ENCODE results near the gene SLC37A1. TPM values are rescaled to one million over a fixed set of nuclear protein-coding genes. Genes with fewer than 3 reads are reported as not detected.

The SLC37A1 gene
- total and polyA plus RNA-seq, 8 donors, result 4.7 to 14.3 (median 7.9) TPM

DNA sequence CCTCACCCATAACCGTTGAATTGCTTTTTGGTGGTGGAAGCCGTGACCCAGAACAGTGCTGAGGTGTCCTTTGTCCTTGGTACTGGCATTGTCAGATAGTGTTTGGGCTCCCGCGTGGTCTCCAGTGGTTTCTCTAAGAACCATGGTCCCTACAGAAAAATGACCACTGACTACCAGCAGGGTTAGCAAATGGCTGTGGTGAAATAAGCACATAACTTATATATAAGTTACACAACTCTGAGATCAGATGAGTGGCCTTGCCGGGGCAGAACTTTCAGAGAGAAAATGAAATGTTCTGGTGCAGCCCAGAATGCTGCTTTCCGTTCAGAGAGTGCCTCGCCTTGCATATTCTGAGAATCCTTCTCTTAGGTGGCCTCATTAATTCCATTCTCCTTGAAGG, 5.0 kb downstream of the SLC37A1 start:
- H3K27ac ChIP-seq, result no peak overlapping the region
- no peak for TF ChIP-seq CTCF (IDR thresholded peaks at IDR 0.05)
- intact Hi-C loops (cut with DNase I), result no loop called here

DNA sequence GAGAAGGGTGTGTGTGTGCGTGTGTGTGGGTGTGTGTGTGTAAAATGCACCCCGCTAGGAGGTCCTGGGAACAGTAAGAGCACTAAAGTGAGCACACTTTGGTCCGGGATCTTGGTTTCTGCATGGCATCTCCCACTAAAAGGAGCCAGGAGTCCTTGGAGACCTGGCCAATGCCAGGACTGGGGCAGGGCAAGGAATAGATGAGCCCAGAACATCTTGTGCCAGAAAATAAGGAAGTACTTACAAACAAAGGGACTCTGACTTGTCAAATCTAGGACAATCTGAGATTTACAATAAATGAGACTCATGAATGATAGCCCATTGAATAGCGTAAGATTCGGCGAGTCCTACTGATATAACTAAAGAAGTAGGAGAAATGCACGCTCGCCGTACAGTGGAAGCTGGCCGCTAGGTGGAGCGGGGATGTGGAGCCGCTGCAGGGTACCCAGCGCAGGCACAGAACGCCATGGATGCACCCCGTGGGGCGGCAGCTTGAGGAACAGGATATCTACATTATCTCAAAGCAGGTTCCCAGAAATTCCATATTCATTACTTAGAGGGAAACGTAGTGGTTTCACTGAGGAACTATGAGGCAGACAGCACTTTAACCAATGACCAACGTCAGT, 7.1 kb downstream of the SLC37A1 start:
- Histone ChIP-seq H3K4me1 (peaks cover 0 to 13% (median 7%) of the 10 kb centered on the region in 3 donors), H3K9me3 (no peaks in the 10 kb centered on the region), H3K4me3 (no peak overlapping the region), H3K27ac (no peak overlapping the region), H3K36me3 (peaks cover 0 to 8% (median 0%) of the 10 kb centered on the region in 3 donors), H3K27me3 (no peaks in the 10 kb centered on the region)
- FAIRE-seq (no peak), ATAC-seq (no peak), DNase-seq (no peak)
- no peak for TF ChIP-seq CTCF (IDR thresholded peaks at IDR 0.05)
- intact Hi-C loops (cut with DNase I), result no loop called here
- whole genome bisulfite sequencing, 2 donors, result 89 to 94% methylated on average over 18 of the region's 18 CpGs

More for the DNA sequence above, 5.0 kb downstream of the SLC37A1 start:
- no peaks in the 10 kb centered on the region for H3K27me3 ChIP-seq
- H3K36me3 ChIP-seq, result peaks cover 0 to 8% (median 0%) of the 10 kb centered on the region in 3 donors
- 87 to 92% methylated on average over 7 of the region's 7 CpGs for WGBS, 2 donors
- FAIRE-seq, result no peak
- no peak overlapping the region for H3K4me3 ChIP-seq
- H3K9me3 ChIP-seq, result no peaks in the 10 kb centered on the region
- H3K4me1 ChIP-seq, result peaks cover 0 to 15% (median 0%) of the 10 kb centered on the region in 3 donors
- ATAC-seq, result no peak
- DNase-seq, result no peak

- DNase-seq (no peak), ATAC-seq (no peak), FAIRE-seq (no peak)
- 80% methylated on average over 1 of the region's 1 CpG for WGBS, 2 donors
- TF ChIP-seq CTCF (IDR thresholded peaks at IDR 0.05), result no peak
- intact Hi-C loops (cut with DNase I), result no loop called here
- peaks cover 0 to 8% (median 0%) of the 10 kb centered on the region in 3 donors for H3K36me3 ChIP-seq
- no peak overlapping the region for H3K27ac ChIP-seq
- H3K4me1 ChIP-seq, result peaks cover 0 to 14% (median 10%) of the 10 kb centered on the region in 3 donors
- no peaks in the 10 kb centered on the region for H3K27me3 ChIP-seq
- no peak overlapping the region for H3K4me3 ChIP-seq
- H3K9me3 ChIP-seq, result no peaks in the 10 kb centered on the region
These were observed 7.7 kb downstream of the SLC37A1 start for GRCh38 chr21:42521384-42521783.

GRCh38 chr21:42521805-42522204, 8.2 kb downstream of the SLC37A1 start:
- Histone ChIP-seq H3K9me3 (no peaks in the 10 kb centered on the region), H3K36me3 (peaks cover 0 to 8% (median 0%) of the 10 kb centered on the region in 3 donors), H3K4me3 (no peak overlapping the region), H3K27me3 (no peaks in the 10 kb centered on the region), H3K4me1 (peaks cover 0 to 18% (median 10%) of the 10 kb centered on the region in 3 donors), H3K27ac (no peak overlapping the region)
- DNase-seq (no peak), FAIRE-seq (no peak), ATAC-seq (no peak)
- WGBS, 2 donors, result 79 to 92% methylated on average over 6 of the region's 6 CpGs
- intact Hi-C loops (cut with DNase I), result no loop called here
- no peak for TF ChIP-seq CTCF (IDR thresholded peaks at IDR 0.05)

GRCh38 chr21:42522271-42522670, 8.6 kb downstream of the SLC37A1 start:
- DNase-seq (no peak), FAIRE-seq (no peak), ATAC-seq (no peak)
- Histone ChIP-seq H3K36me3 (peaks cover 0 to 8% (median 0%) of the 10 kb centered on the region in 3 donors), H3K4me3 (no peak overlapping the region), H3K9me3 (no peaks in the 10 kb centered on the region), H3K27ac (no peak overlapping the region), H3K4me1 (peaks cover 0 to 18% (median 10%) of the 10 kb centered on the region in 3 donors), H3K27me3 (no peaks in the 10 kb centered on the region)
- WGBS, 2 donors, result 90 to 92% methylated on average over 14 of the region's 14 CpGs
- no peak for TF ChIP-seq CTCF (IDR thresholded peaks at IDR 0.05)
- intact Hi-C loops (cut with DNase I), result no loop called here
